Adrenal gland (tissue), 12 donors: ENCODE results near the gene MYH10. TPM values are rescaled to one million over a fixed set of nuclear protein-coding genes. Genes with fewer than 3 reads are reported as not detected.
A peak's percentile ranks its signal among the peaks of the same experiment; 100 is the strongest.

Source experiments
- DNase-seq, 7 donors: peaks; one replicate each; pipeline ENCODE4 v3.0.0-alpha.2; 2019 to 2020
- H3K27ac ChIP-seq, 5 donors: fragments of 200-600 bp; sonication (generic) in 4 of 5; 1 replicate in 3 of 5; 2 replicates in 2 of 5; pipeline versions ENCODE4 v1.5.1 to v1.8.0; 2016 to 2020; ENCODE audit warnings: mild to moderate bottlenecking in 1 of 5
- H3K27me3 ChIP-seq: fragments of 200-600 bp; 2 replicates; pipeline ENCODE4 v1.8.0; 2021
- H3K36me3 ChIP-seq, 2 donors: fragments of 200-600 bp; replicated peaks in 1 of 2; 1 replicate in 1 of 2; 2 replicates in 1 of 2; pipeline versions ENCODE4 v1.5.1 to v1.8.0; 2018 to 2022
- H3K4me1 ChIP-seq, 2 donors: fragments of 200-600 bp; replicated peaks in 1 of 2; 1 replicate in 1 of 2; 2 replicates in 1 of 2; pipeline versions ENCODE4 v1.5.1 to v1.8.0; 2018 to 2021
- H3K4me3 ChIP-seq, 4 donors: fragments of 200-600 bp; sonication (generic) in 3 of 4; one replicate each; pipeline ENCODE4 v1.5.1; 2016 to 2018
- H3K9me3 ChIP-seq, 3 donors: fragments of 200-600 bp; sonication (generic) in 1 of 3; replicated peaks in 1 of 3; 1 replicate in 2 of 3; 2 replicates in 1 of 3; pipeline versions ENCODE4 v1.5.1 to v1.8.0; 2016 to 2021
- CTCF ChIP-seq, 6 experiments: fragments of 450-650 bp in 4 of 6; fragments of 200-600 bp in 2 of 6; sonication (generic) in 1 of 6; IDR thresholded peaks; 1 replicate in 5 of 6; 2 replicates in 1 of 6; pipeline versions ENCODE4 v1.5.1 to v1.8.0; 2016 to 2021; ENCODE audit warnings: antibody characterized with exemption in 6 of 6, mild to moderate bottlenecking in 2 of 6, moderate library complexity in 1 of 6
- POLR2A ChIP-seq, 2 donors: fragments of 450-650 bp; IDR thresholded peaks; one replicate each; pipeline ENCODE4 v1.6.1; 2017; ENCODE audit warnings: antibody characterized with exemption in 2 of 2, mild to moderate bottlenecking in 2 of 2, moderate library complexity in 1 of 2
- WGBS, 4 donors: extraction: QIAGEN DNeasy Blood & Tissue Kit in 2 of 4; methylation state at CpG; one replicate each; pipeline versions ENCODE4 v1.1.5 to v1.1.7; 2013 to 2017; 5-methylcytosine and 5-hydroxymethylcytosine counted together
- intact Hi-C, 2 donors: fragments of 100-400 bp; cut with DNase I; formaldehyde crosslinking; loops; one replicate each; pipeline versions ENCODE4 v1.14.1 to v1.15.0; 2022 to 2023
- polyA plus RNA-seq, 3 donors: library from polyadenylated mRNA; stranded (reverse); fragments of 200-250 nt in 2 of 3; fragments of 350-450 nt in 1 of 3; fragmentation: Illumina TruSeq in 1 of 3; extraction: RNeasy Lipid Tissue Mini Kit (QIAGEN cat#74804) in 1 of 3; gene quantifications; one replicate each; pipeline ENCODE4 v1.2.3, GENCODE V29; 2013 to 2014
- total RNA-seq, 9 donors: library from RNA; depleted of rRNA in 4 of 9; stranded (reverse); fragments of >200 nt in 4 of 9; fragments of 120-200 nt in 1 of 9; fragmentation: NEBNext Ultra II Directional in 1 of 9; extraction: Animal tissue kit (Norgen Biotek cat#: 25700) in 1 of 9; gene quantifications; one replicate each; pipeline versions ENCODE4 v1.1.0 to v1.2.4, GENCODE V29; 2013 to 2023
- donor health status: healthy with polysubstance abuse.
- donor health status: Bipolar disorder and iron deficiency.
- donor health status: DM: yes; HTN: yes; CAD: no.
- donor health status: DM: no; HTN: no; CAD: no.
- donor health status: DM: no; HTN: no; CAD: no.
- donor health status: DM: yes; HTN: yes; CAD: no.

MYH10 gene
- total and polyA plus RNA-seq, 12 donors, result 9.8 to 101 (median 41.0) TPM

GRCh38 chr17:8623591-8623990 is 6.9 kb downstream of the MYH10 start:
- H3K4me3 ChIP-seq, result no peak overlapping the region
- TF ChIP-seq CTCF (IDR thresholded peaks at IDR 0.05) (no peak), POLR2A (IDR thresholded peaks at IDR 0.05) (no peak)
- DNase-seq, result no peak
- no peaks in the 10 kb centered on the region for H3K36me3 ChIP-seq
- H3K9me3 ChIP-seq, result no peaks in the 10 kb centered on the region
- 73 to 87% (median 84%) methylated on average over 2 of the region's 2 CpGs for WGBS, 4 donors
- peaks cover 5 to 22% of the 10 kb centered on the region in 2 donors for H3K4me1 ChIP-seq
- no peak overlapping the region for H3K27ac ChIP-seq
- no peaks in the 10 kb centered on the region for H3K27me3 ChIP-seq
- intact Hi-C loops, result no loop called here

GRCh38 chr17:8622191-8622590 is 8.3 kb downstream of the MYH10 start:
- whole genome bisulfite sequencing, 4 donors, result 72 to 92% (median 86%) methylated on average over 4 of the region's 4 CpGs
- intact Hi-C loops, result no loop called here
- Histone ChIP-seq H3K4me3 (no peak overlapping the region), H3K4me1 (peaks cover 5 to 21% of the 10 kb centered on the region in 2 donors), H3K9me3 (no peaks in the 10 kb centered on the region), H3K27ac (no peak overlapping the region), H3K36me3 (no peaks in the 10 kb centered on the region), H3K27me3 (no peaks in the 10 kb centered on the region)
- no peak for DNase-seq
- no peak for TF ChIP-seq POLR2A (IDR thresholded peaks at IDR 0.05)
- no peak for TF ChIP-seq CTCF (IDR thresholded peaks at IDR 0.05)

GRCh38 chr17:8621585-8621984 is 8.9 kb downstream of the MYH10 start:
- H3K27me3 ChIP-seq, result no peaks in the 10 kb centered on the region
- H3K27ac ChIP-seq, result peak overlapping the region in 1 of 5 donors; percentile 41
- WGBS, 4 donors, result 27 to 34% (median 32%) methylated on average over 3 of the region's 3 CpGs
- no peaks in the 10 kb centered on the region for H3K36me3 ChIP-seq
- intact Hi-C loops, result no loop called here
- H3K4me1 ChIP-seq, result peaks cover 5 to 21% of the 10 kb centered on the region in 2 donors
- no peak overlapping the region for H3K4me3 ChIP-seq
- H3K9me3 ChIP-seq, result no peaks in the 10 kb centered on the region
- TF ChIP-seq CTCF (IDR thresholded peaks at IDR 0.05) (no peak), POLR2A (IDR thresholded peaks at IDR 0.05) (no peak)
- DNase-seq, result peak in 4 of 7 donors; percentile 17 to 25 (median 20)

GRCh38 chr17:8619294-8619693 is 11.2 kb downstream of the MYH10 start:
- 71 to 80% (median 76%) methylated on average over 6 of the region's 6 CpGs for WGBS, 4 donors
- intact Hi-C loops, result no loop called here
- Histone ChIP-seq H3K4me1 (peaks cover 5 to 33% of the 10 kb centered on the region in 2 donors), H3K27me3 (no peaks in the 10 kb centered on the region), H3K9me3 (no peaks in the 10 kb centered on the region), H3K27ac (no peak overlapping the region), H3K4me3 (no peak overlapping the region), H3K36me3 (no peaks in the 10 kb centered on the region)
- TF ChIP-seq POLR2A (IDR thresholded peaks at IDR 0.05) (no peak), CTCF (IDR thresholded peaks at IDR 0.05) (no peak)
- DNase-seq, result no peak
